HepG2 (cell line): ENCODE results near the gene COPZ2. TPM values are rescaled to one million over a fixed set of nuclear protein-coding genes. Genes with fewer than 3 reads are reported as not detected.

Experiments used
- ARID3A ChIP-seq: IDR thresholded peaks from 2 replicates; pipeline ENCODE4 v1.6.1; 2012; ENCODE audit warnings: low read depth, low read length, improper control_type of control experiment
- FOXK2 ChIP-seq: fragments of 450-650 bp; IDR thresholded peaks from 2 replicates; pipeline ENCODE4 v1.6.1; 2016
- MNT ChIP-seq: fragments of 450-650 bp; IDR thresholded peaks from 2 replicates; pipeline ENCODE4 v1.6.1; 2016
- POGZ ChIP-seq: sonication (generic); formaldehyde crosslinking; IDR thresholded peaks from 2 replicates; pipeline ENCODE4 v1.4.0; 2020; ENCODE audit warnings: mild to moderate bottlenecking, missing genetic modification reagents
- SIN3A ChIP-seq: IDR thresholded peaks from 2 replicates; pipeline ENCODE4 v1.6.1; 2011; ENCODE audit warnings: low read depth, mild to moderate bottlenecking, control low read depth, low read length, borderline replicate concordance
- SOX6 ChIP-seq, 2 experiments: fragments of 450-650 bp in 1 of 2; sonication (generic) in 1 of 2; formaldehyde crosslinking in 1 of 2; IDR thresholded peaks; 2 replicates each; pipeline versions ENCODE4 v1.4.0 to v1.6.1; 2017 to 2020; ENCODE audit warnings: antibody characterized with exemption in 1 of 2, mild to moderate bottlenecking in 1 of 2, missing genetic modification reagents in 1 of 2
- TFAP4 ChIP-seq: sonication (generic); IDR thresholded peaks from 2 replicates; pipeline ENCODE4 v1.6.1; 2016; ENCODE audit warnings: low read depth, borderline replicate concordance
- ZNF124 ChIP-seq: sonication (generic); formaldehyde crosslinking; IDR thresholded peaks from 2 replicates; pipeline ENCODE4 v1.4.0; 2020; ENCODE audit warnings: missing genetic modification reagents
- polyA plus RNA-seq, 8 experiments: library from polyadenylated mRNA; depleted of rRNA in 3 of 8; stranded (reverse) in 7 of 8; unstranded in 1 of 8; fragments of >200 nt; fragmentation: Illumina TruSeq in 4 of 8; extraction: Trizol in 4 of 8; gene quantifications; 2 replicates each; pipeline versions ENCODE4 v1.2.1 to v1.2.3, GENCODE V29; 2011 to 2016; ENCODE audit warnings: low read depth in 4 of 8, missing spikeins in 1 of 8, mixed read lengths in 1 of 8; ENCODE audit not compliant: insufficient read depth in 1 of 8
- total RNA-seq, 5 experiments: library from RNA; depleted of rRNA; stranded (reverse); fragments of >200 nt; fragmentation: Illumina TruSeq; extraction: Trizol; gene quantifications; 2 replicates each; pipeline ENCODE4 v1.2.3, GENCODE V29; 2016; ENCODE audit warnings: low read depth in 1 of 5

The COPZ2 gene
- total and polyA plus RNA-seq, 2 of the 13 experiments (the other 11 are each of a cell fraction or from before 2014, with no cell fraction given): 0.61 to 1.5 TPM

DNA sequence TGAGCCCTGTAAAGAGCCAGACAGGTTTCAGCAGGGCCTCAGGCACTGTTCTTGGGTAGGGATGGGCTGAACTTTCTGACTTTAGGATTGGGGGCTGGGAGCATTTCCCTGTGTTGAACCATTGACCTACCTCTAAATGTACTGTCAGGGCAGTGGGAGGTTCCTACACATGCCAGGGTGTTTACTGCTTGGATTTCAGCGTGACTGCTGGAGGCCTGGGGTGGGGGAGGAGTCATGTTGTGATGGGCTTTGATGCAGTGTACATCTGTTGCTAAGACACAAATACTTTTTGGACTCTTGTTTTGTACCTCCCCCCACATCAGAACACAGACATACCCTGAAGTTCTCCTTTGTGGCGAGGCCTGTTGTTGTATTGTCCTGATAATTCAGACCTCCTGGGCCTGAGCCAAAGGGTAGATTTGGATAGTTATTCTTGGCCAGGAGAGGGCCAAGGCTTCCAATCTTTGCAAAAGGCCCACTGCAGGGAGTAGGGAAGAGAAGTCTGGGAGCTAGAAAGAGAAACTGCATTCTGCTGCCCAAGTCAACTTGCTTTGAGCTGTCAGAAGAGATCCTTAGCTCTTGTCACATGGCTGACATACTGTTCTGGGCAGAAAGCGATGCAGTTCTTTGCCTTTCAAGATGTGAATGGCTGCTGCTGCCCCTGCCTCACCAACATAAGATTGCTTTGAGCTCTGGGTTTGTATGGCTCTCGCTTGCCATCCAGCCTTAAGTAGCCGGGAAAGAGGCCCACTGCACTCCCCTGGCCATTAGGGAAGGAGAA lies 14.3 kb upstream of the COPZ2 start (continued):
- TF ChIP-seq MNT: peak; percentile 91
- TF ChIP-seq ZNF124 (CRISPR knock-in tag): no peak
- peak; percentile 71; the same call in 1 of the 2 replicates for TF ChIP-seq SIN3A
- TF ChIP-seq POGZ (CRISPR knock-in tag): 0 out of 2 replicates have a peak, but pooled peaks have one; percentile 4
- 0 out of 2 replicates have a peak, but pooled peaks have one; percentile 23 for TF ChIP-seq ARID3A
- TF ChIP-seq SOX6 (IDR thresholded peaks at IDR 0.05): no peak
- peak; percentile 56 for TF ChIP-seq SOX6 (CRISPR knock-in tag; IDR thresholded peaks at IDR 0.05)
- TF ChIP-seq FOXK2: peak; percentile 93
- TF ChIP-seq TFAP4: peak; percentile 22; the same call in 1 of the 2 replicates
